PFSK-1 (cell line): ENCODE data around the gene VPS8.

ENCODE experiments used
- POLR2AphosphoS5 ChIP-seq: IDR thresholded peaks from 2 replicates; pipeline ENCODE4 v1.6.1; 2012; ENCODE audit warnings: low read depth, mild to moderate bottlenecking, control low read depth, low read length, moderate library complexity
- REST ChIP-seq, 2 experiments: IDR thresholded peaks; 2 replicates each; pipeline versions ENCODE4 v1.6.1 to v1.8.0; 2011 to 2012; ENCODE audit warnings: low read depth in 2 of 2, low read length in 2 of 2, control low read depth in 1 of 2, inconsistent platforms in 1 of 2, mild to moderate bottlenecking in 1 of 2, moderate library complexity in 1 of 2; ENCODE audit not compliant: insufficient read depth in 1 of 2
- TAF1 ChIP-seq: IDR thresholded peaks from 2 replicates; pipeline ENCODE4 v1.6.1; 2012; ENCODE audit warnings: low read length, control low read depth, borderline replicate concordance; ENCODE audit not compliant: insufficient read depth

GRCh38 chr3:185051801-185052200, 239.8 kb downstream of the VPS8 start:
- no peak for TF ChIP-seq TAF1
- no peak for TF ChIP-seq POLR2AphosphoS5
- no peak for TF ChIP-seq REST (IDR thresholded peaks at IDR 0.05; ENCODE audit: insufficient read depth in 1 of 2, low read depth in 2 of 2, low read length in 2 of 2)
